Calu3 (cell line): Measurements from ENCODE around the gene NUDCD3. TPM values are rescaled to one million over a fixed set of nuclear protein-coding genes. Genes with fewer than 3 reads are reported as not detected.

Source experiments
- BruUV-seq: library from RNA; stranded (reverse); fragments of 400-500 nt; replicated peaks from 2 replicates; lab custom pipeline; 2021; lab: Mats Ljungman, UMichigan
- CTCF ChIA-PET: fragments of 300-600 bp; sonication (Branson Sonifier 250); formaldehyde crosslinking; loops from one replicate; lab custom pipeline; 2022; ENCODE audit warnings: antibody characterized with exemption; lab: Charles Lee
- DNase-seq: peaks from one replicate; pipeline ENCODE4 v3.0.0; 2022
- H3K27ac Mint-ChIP-seq: one replicate; pipeline ENCODE4 v1.8.0; 2022; ENCODE audit warnings: mixed read lengths; ENCODE audit not compliant: unreplicated experiment
- H3K27me3 Mint-ChIP-seq: one replicate; pipeline ENCODE4 v1.8.0; 2022; ENCODE audit warnings: mixed read lengths; ENCODE audit not compliant: unreplicated experiment
- H3K36me3 Mint-ChIP-seq: one replicate; pipeline ENCODE4 v1.8.0; 2022; ENCODE audit warnings: mild to moderate bottlenecking, moderate library complexity, mixed read lengths; ENCODE audit not compliant: insufficient read depth, unreplicated experiment
- H3K4me1 Mint-ChIP-seq: one replicate; pipeline ENCODE4 v1.8.0; 2022; ENCODE audit warnings: mild to moderate bottlenecking, low read depth, mixed read lengths; ENCODE audit not compliant: unreplicated experiment
- H3K4me3 Mint-ChIP-seq: one replicate; pipeline ENCODE4 v1.8.0; 2022; ENCODE audit warnings: mild to moderate bottlenecking, low read depth, moderate library complexity, mixed read lengths; ENCODE audit not compliant: unreplicated experiment
- H3K9me3 Mint-ChIP-seq: one replicate; pipeline ENCODE4 v1.8.0; 2022; ENCODE audit warnings: low read depth, mixed read lengths; ENCODE audit not compliant: unreplicated experiment
- intact Hi-C: fragments of 100-400 bp; cut with micrococcal nuclease; formaldehyde crosslinking; loops from one replicate; pipeline ENCODE4 v1.10.0; 2022; ENCODE audit not compliant: unreplicated experiment
- total RNA-seq: library from RNA; stranded (reverse); gene quantifications from 2 replicates; pipeline ENCODE4 v1.2.3, GENCODE V29; 2022
- TF ChIP-seq, protein P1 (sequence below): fragments of 200-600 bp; IDR thresholded peaks from one replicate; pipeline ENCODE4 v1.8.0; 2022; ENCODE audit warnings: antibody characterized with exemption; ENCODE audit not compliant: unreplicated experiment

The NUDCD3 gene
- total RNA-seq, 1 experiment from 2014 or later, result 176 TPM

DNA sequence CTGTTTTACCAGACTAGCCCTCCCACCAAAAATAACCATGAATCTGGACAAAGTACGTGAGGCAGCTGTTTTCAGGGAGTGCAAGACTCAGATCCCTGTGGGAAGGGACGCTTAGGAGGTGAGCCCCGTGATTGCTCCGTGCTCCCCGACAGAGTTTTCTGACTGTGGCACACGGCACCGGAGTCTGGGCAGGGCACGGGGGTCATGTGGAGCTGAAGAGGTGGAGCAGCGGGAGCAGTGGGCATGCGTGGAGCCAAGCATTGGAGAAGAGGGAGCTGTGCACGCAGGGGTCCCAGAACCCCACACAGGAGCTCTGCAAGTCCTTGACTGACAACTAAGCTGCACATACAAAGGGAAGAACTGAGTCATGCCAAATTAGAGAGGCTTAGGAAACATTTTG is 154.0 kb downstream of the NUDCD3 start:
- Mint-ChIP-seq H3K27me3 (peaks cover 65% of the 10 kb centered on the region), H3K9me3 (peaks cover 2% of the 10 kb centered on the region), H3K4me3 (no peak overlapping the region), H3K4me1 (no peaks in the 10 kb centered on the region), H3K36me3 (no peaks in the 10 kb centered on the region), H3K27ac (no peak overlapping the region)
- no TSS peak for BruUV-seq
- TF ChIP-seq, protein P1, sequence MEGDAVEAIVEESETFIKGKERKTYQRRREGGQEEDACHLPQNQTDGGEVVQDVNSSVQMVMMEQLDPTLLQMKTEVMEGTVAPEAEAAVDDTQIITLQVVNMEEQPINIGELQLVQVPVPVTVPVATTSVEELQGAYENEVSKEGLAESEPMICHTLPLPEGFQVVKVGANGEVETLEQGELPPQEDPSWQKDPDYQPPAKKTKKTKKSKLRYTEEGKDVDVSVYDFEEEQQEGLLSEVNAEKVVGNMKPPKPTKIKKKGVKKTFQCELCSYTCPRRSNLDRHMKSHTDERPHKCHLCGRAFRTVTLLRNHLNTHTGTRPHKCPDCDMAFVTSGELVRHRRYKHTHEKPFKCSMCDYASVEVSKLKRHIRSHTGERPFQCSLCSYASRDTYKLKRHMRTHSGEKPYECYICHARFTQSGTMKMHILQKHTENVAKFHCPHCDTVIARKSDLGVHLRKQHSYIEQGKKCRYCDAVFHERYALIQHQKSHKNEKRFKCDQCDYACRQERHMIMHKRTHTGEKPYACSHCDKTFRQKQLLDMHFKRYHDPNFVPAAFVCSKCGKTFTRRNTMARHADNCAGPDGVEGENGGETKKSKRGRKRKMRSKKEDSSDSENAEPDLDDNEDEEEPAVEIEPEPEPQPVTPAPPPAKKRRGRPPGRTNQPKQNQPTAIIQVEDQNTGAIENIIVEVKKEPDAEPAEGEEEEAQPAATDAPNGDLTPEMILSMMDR, result no peak
- no peak for DNase-seq
- CTCF ChIA-PET, result interaction anchor here (1.0 to 1.2 kb wide), 2 partner anchors 23 to 78 kb away, joined by 3 read pairs; no protein-coding TSS in a partner anchor
- intact Hi-C loops, result no loop called here

DNA sequence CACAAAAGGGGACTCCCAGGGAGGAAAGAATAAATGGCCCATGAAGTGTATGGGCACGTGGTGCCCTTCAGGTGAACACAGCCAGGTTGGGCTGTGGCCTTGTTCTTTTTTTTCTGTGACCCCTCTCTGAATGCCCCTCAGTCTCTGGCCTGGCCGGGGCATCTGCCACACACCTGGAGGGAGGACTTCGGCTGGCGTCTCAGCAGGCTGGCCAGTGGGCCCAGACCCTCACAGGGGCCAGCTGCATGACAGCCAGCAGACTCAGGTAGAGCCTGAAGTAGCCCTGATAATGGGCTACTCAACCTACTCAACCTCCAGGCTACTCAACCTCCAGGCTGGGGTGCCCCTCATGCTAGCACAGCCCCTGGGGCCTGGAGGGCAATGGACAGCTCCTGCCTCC is 155.3 kb downstream of the NUDCD3 start:
- no peak overlapping the region for H3K4me3 Mint-ChIP-seq
- H3K27ac Mint-ChIP-seq, result no peak overlapping the region
- intact Hi-C loops, result no loop called here
- no peaks in the 10 kb centered on the region for H3K9me3 Mint-ChIP-seq
- CTCF ChIA-PET, result interaction anchor here (1.2 kb wide), 1 partner anchor 80 kb away, joined by 3 read pairs; no protein-coding TSS in a partner anchor
- no peaks in the 10 kb centered on the region for H3K4me1 Mint-ChIP-seq
- no TSS peak for BruUV-seq
- peaks cover 71% of the 10 kb centered on the region for H3K27me3 Mint-ChIP-seq
- no peak for DNase-seq
- TF ChIP-seq, protein P1, result no peak
- H3K36me3 Mint-ChIP-seq, result no peaks in the 10 kb centered on the region

DNA sequence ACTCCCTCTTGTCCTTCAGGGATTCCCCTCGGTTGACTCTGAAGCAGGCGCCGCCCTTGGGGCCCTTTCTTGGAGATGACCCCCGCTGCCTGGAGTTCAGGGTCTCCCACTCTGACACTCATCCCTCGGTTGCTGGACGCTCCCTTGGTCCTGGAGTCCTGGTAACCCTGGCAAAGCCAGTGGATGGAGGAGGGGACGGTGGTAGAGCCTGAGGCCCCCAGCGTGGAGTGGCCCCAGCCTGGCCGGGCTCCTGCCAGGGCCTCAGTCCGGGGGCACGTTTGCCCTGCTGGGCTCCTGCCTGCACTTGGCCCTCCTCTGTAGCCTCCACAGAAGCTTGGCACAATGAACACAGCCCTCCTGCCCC is 155.7 kb downstream of the NUDCD3 start:
- Mint-ChIP-seq H3K27ac (no peak overlapping the region), H3K36me3 (no peaks in the 10 kb centered on the region), H3K4me1 (no peaks in the 10 kb centered on the region), H3K9me3 (no peaks in the 10 kb centered on the region), H3K27me3 (peaks cover 66% of the 10 kb centered on the region), H3K4me3 (no peak overlapping the region)
- no peak for DNase-seq
- CTCF ChIA-PET, result no interaction called here
- TF ChIP-seq, protein P1, result no peak
- no TSS peak for BruUV-seq
- intact Hi-C loops, result no loop called here

DNA sequence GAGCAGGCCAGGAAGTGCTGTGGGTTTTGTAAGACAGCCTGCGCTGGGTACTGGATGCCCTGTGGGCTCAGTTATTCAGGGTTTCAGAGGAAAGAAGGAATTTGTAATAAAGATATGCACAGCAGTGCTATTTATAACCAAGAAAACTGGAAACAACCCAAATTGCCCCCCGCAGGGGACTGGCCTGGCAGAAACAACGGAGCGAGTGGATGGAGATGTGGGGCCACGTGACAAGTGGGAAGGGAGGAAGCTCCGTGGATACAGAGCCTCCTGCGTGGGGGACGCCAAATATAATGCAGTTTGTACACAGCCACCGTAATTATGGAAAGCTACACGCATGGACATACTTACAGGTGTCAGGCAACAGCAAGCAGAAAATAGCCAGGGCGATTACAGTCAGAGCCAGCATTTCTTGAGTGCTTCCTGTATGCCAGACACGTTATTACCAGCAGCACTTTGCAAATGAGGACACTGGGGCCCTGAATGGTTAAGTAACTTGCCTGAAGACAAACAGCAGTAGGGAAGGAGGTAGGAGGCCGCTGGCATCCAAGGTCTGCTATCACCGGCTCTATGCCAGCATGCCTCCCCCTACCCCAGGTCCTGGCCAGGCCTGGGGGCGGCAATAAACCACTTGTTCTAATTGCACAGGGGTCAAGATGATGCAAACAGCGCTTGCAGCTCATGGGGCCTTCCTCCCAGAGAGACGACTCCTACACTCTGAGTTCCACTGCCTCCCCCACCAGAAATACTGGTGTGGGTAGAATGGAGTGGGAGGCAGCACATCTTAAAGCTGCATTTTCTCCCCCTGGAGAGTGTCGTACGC is 156.3 kb downstream of the NUDCD3 start:
- no peaks in the 10 kb centered on the region for H3K36me3 Mint-ChIP-seq
- CTCF ChIA-PET, result interaction anchor here (0.7 kb wide), 1 partner anchor 1005 kb away, joined by 3 read pairs; no protein-coding TSS in a partner anchor
- H3K27me3 Mint-ChIP-seq, result peaks cover 60% of the 10 kb centered on the region
- BruUV-seq, result no TSS peak
- no peak overlapping the region for H3K4me3 Mint-ChIP-seq
- H3K27ac Mint-ChIP-seq, result no peak overlapping the region
- intact Hi-C loops, result no loop called here
- no peak for DNase-seq
- TF ChIP-seq, protein P1, result no peak
- H3K9me3 Mint-ChIP-seq, result no peaks in the 10 kb centered on the region
- H3K4me1 Mint-ChIP-seq, result no peaks in the 10 kb centered on the region
